Stomach (tissue), 8 donors: ENCODE results near the gene UGT2B28. TPM values are rescaled to one million over a fixed set of nuclear protein-coding genes. Genes with fewer than 3 reads are reported as not detected.

Source experiments
- polyA plus RNA-seq, 3 donors: library from polyadenylated mRNA; stranded (reverse); fragments of 200-250 nt; gene quantifications; one replicate each; pipeline ENCODE4 v1.2.3, GENCODE V29; 2013
- total RNA-seq, 5 donors: library from RNA; depleted of rRNA; stranded (reverse); fragments of >200 nt; gene quantifications; one replicate each; pipeline versions ENCODE4 v1.1.0 to v1.2.3, GENCODE V29; 2014 to 2016
- donor health status: healthy with polysubstance abuse.
- donor health status: Bipolar disorder and iron deficiency.
- donor health status: healthy.

The UGT2B28 gene
- total and polyA plus RNA-seq, 8 donors = not detected

Other genes starting within 250 kb of the UGT2B28 start
- 1 to 10 TPM in 1 of 5 donors, under 1 TPM in 1, not detected in 3; 0.43 to 1.8 TPM for gene UGT2B7, start 184.0 kb upstream of the UGT2B28 start, total RNA-seq
- under 1 TPM in 2 of 3 donors, not detected in 1; 0.08 to 0.25 TPM for gene UGT2B7, start 184.0 kb upstream of the UGT2B28 start, polyA plus RNA-seq
- under 1 TPM in 1 of 5 donors, not detected in 4; 0.29 TPM for gene UGT2B11, start 65.7 kb upstream of the UGT2B28 start, total RNA-seq
- not detected for gene UGT2B11, start 65.7 kb upstream of the UGT2B28 start, polyA plus RNA-seq
- gene UGT2B4, start 215.4 kb downstream of the UGT2B28 start, total RNA-seq = under 1 TPM in 1 of 5 donors, not detected in 4; 0.55 TPM
- gene UGT2B4, start 215.4 kb downstream of the UGT2B28 start, polyA plus RNA-seq = not detected